ENCODE data around the gene PRKG1.

Gene PRKG1

DNA sequence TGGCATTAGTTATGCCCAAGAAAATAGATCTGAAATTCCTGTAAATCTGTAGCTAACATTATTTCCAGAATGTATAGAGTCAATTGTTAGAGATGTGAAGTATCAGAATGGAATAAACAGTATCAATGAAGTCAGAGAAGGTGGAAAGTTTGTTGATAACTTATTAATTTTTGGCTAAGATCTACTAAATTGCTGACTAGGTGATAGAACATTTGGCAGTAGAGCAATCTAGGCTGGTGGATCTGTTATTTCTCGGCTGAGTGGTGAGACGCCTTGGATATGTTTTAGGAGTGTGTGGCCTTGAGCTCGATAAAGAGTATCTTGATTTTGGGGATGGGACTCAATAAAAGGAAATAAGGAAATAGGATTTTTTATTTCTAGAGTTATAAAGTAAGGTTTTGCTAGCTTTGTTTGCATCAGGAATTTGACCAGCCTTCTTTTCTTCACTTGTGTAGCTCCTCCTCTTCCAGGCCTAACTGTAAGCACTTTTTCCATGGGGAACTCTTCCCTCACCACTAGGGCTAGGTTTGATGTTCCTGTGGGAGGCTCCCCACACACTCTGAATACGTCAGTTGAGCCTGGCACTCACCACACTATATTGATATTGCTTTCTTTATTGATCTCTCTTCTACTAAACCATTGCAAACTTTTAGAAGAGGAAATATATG is 711.9 kb downstream of the PRKG1 start:
- no peak for DNase-seq (ENCODE audit: low read depth, low spot score)
- Histone ChIP-seq H3K9me3 (ENCODE audit: control insufficient read depth, insufficient read depth, low read length) (no peaks in the 10 kb centered on the region), H3K36me3 (ENCODE audit: control insufficient read depth, insufficient read depth, low read length) (no peaks in the 10 kb centered on the region), H3K4me1 (ENCODE audit: control insufficient read depth, insufficient read depth, low read length) (no peaks in the 10 kb centered on the region), H3K4me3 (ENCODE audit: low read length) (no peak overlapping the region), H3K27ac (ENCODE audit: low read length) (no peak overlapping the region), H3K27me3 (ENCODE audit: control insufficient read depth, insufficient read depth, low read length) (no peaks in the 10 kb centered on the region)
- WGBS (ENCODE audit: insufficient coverage, insufficient read length), result no CpG with 5 or more reads among the region's 4 CpGs

DNA sequence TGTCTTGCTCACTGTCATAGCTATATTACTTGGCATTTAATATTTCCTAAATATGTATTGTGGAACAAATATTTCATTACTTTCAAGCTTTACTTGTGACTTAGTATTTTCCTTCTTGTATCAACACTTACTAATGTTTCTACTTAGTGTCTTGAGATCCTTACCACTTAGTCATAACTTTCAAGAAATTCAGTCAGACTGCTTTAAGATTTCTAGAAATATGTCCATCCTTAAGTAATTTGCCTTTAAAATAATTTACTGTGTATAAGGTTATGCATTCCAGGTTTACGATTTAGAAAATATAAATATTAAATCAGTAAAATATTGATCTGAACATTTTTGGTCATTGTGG is 712.4 kb downstream of the PRKG1 start:
- no peak for DNase-seq (ENCODE audit: low read depth, low spot score)
- 100% methylated on average over 1 of the region's 1 CpG for WGBS (ENCODE audit: insufficient coverage, insufficient read length)

DNA sequence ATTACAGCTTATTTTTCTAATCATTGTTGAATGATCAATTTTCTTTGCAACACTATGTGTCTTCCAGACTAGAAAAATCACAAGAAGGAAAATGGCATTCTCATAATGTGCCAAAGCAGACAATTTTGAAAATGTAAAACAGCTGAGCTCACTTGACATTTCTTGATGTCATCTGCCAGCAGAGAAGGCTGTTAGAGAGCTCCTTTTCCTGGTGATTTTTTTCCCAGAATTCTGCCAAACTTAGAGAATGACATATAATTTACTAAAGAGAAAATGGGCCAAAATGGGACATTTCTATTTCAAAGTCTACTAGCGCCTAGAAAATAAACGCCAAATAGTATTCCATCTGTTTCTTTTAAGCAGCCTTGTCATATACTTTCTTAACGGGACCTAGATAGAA is 714.0 kb downstream of the PRKG1 start:
- no peaks in the 10 kb centered on the region for H3K27me3 ChIP-seq (ENCODE audit: control insufficient read depth, insufficient read depth, low read length)
- H3K4me3 ChIP-seq (ENCODE audit: low read length), result no peak overlapping the region
- no peaks in the 10 kb centered on the region for H3K36me3 ChIP-seq (ENCODE audit: control insufficient read depth, insufficient read depth, low read length)
- H3K27ac ChIP-seq (ENCODE audit: low read length), result no peak overlapping the region
- no CpG with 5 or more reads among the region's 3 CpGs for WGBS (ENCODE audit: insufficient coverage, insufficient read length)
- no peaks in the 10 kb centered on the region for H3K4me1 ChIP-seq (ENCODE audit: control insufficient read depth, insufficient read depth, low read length)
- no peaks in the 10 kb centered on the region for H3K9me3 ChIP-seq (ENCODE audit: control insufficient read depth, insufficient read depth, low read length)
- no peak for DNase-seq (ENCODE audit: low read depth, low spot score)

More for the DNA sequence above, 712.4 kb downstream of the PRKG1 start:
- H3K9me3 ChIP-seq (ENCODE audit: control insufficient read depth, insufficient read depth, low read length), result no peaks in the 10 kb centered on the region
- no peak overlapping the region for H3K4me3 ChIP-seq (ENCODE audit: low read length)
- H3K27ac ChIP-seq (ENCODE audit: low read length), result no peak overlapping the region
- H3K36me3 ChIP-seq (ENCODE audit: control insufficient read depth, insufficient read depth, low read length), result no peaks in the 10 kb centered on the region
- H3K27me3 ChIP-seq (ENCODE audit: control insufficient read depth, insufficient read depth, low read length), result no peaks in the 10 kb centered on the region
- H3K4me1 ChIP-seq (ENCODE audit: control insufficient read depth, insufficient read depth, low read length), result no peaks in the 10 kb centered on the region

GRCh38 chr10:51789118-51789517 is 714.8 kb downstream of the PRKG1 start:
- H3K4me3 ChIP-seq (ENCODE audit: low read length), result no peak overlapping the region
- no peaks in the 10 kb centered on the region for H3K9me3 ChIP-seq (ENCODE audit: control insufficient read depth, insufficient read depth, low read length)
- H3K27ac ChIP-seq (ENCODE audit: low read length), result no peak overlapping the region
- no peak for DNase-seq (ENCODE audit: low read depth, low spot score)
- WGBS (ENCODE audit: insufficient coverage, insufficient read length), result no CpG with 5 or more reads among the region's 1 CpG
- no peaks in the 10 kb centered on the region for H3K4me1 ChIP-seq (ENCODE audit: control insufficient read depth, insufficient read depth, low read length)
- H3K36me3 ChIP-seq (ENCODE audit: control insufficient read depth, insufficient read depth, low read length), result no peaks in the 10 kb centered on the region
- H3K27me3 ChIP-seq (ENCODE audit: control insufficient read depth, insufficient read depth, low read length), result no peaks in the 10 kb centered on the region

GRCh38 chr10:51789903-51790302 is 715.6 kb downstream of the PRKG1 start:
- no peaks in the 10 kb centered on the region for H3K9me3 ChIP-seq (ENCODE audit: control insufficient read depth, insufficient read depth, low read length)
- no peak overlapping the region for H3K4me3 ChIP-seq (ENCODE audit: low read length)
- no peaks in the 10 kb centered on the region for H3K36me3 ChIP-seq (ENCODE audit: control insufficient read depth, insufficient read depth, low read length)
- no peaks in the 10 kb centered on the region for H3K27me3 ChIP-seq (ENCODE audit: control insufficient read depth, insufficient read depth, low read length)
- DNase-seq (ENCODE audit: low read depth, low spot score), result no peak
- H3K27ac ChIP-seq (ENCODE audit: low read length), result no peak overlapping the region
- no peaks in the 10 kb centered on the region for H3K4me1 ChIP-seq (ENCODE audit: control insufficient read depth, insufficient read depth, low read length)
- no CpG with 5 or more reads among the region's 4 CpGs for WGBS (ENCODE audit: insufficient coverage, insufficient read length)

DNA sequence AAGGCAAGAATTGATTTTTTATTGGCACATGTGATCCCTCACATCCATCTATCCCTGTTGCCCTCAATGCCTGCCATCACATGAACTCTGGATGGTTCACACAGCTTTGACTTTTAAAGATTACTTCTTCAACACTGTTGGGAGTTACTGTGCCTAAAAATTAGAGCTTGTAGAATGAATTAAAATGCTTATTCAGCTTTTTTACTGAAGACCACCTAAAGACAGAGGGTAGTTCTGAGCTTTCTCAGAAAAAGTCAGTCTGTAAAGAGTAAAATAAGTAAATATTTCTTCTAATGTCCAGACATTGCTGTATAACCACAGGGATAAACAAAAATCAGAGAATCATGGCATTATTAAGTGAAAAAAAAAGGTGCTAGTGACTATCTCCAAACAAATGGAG is 718.4 kb downstream of the PRKG1 start:
- H3K36me3 ChIP-seq (ENCODE audit: control insufficient read depth, insufficient read depth, low read length), result no peaks in the 10 kb centered on the region

GRCh38 chr10:51800121-51800520 is 725.8 kb downstream of the PRKG1 start:
- no CpG with 5 or more reads among the region's 3 CpGs for WGBS (ENCODE audit: insufficient coverage, insufficient read length)
- Histone ChIP-seq H3K4me3 (ENCODE audit: low read length) (no peak overlapping the region), H3K27me3 (ENCODE audit: control insufficient read depth, insufficient read depth, low read length) (no peaks in the 10 kb centered on the region; the same call in 1 of the 2 replicates), H3K9me3 (ENCODE audit: control insufficient read depth, insufficient read depth, low read length) (no peaks in the 10 kb centered on the region), H3K27ac (ENCODE audit: low read length) (no peak overlapping the region), H3K36me3 (ENCODE audit: control insufficient read depth, insufficient read depth, low read length) (no peaks in the 10 kb centered on the region), H3K4me1 (ENCODE audit: control insufficient read depth, insufficient read depth, low read length) (peaks cover 2% of the 10 kb centered on the region; the same call in 1 of the 2 replicates)
- DNase-seq (ENCODE audit: low read depth, low spot score), result no peak

More for the DNA sequence above, 718.4 kb downstream of the PRKG1 start:
- H3K27ac ChIP-seq (ENCODE audit: low read length), result no peak overlapping the region
- no peaks in the 10 kb centered on the region for H3K27me3 ChIP-seq (ENCODE audit: control insufficient read depth, insufficient read depth, low read length)
- no peak overlapping the region for H3K4me3 ChIP-seq (ENCODE audit: low read length)
- H3K9me3 ChIP-seq (ENCODE audit: control insufficient read depth, insufficient read depth, low read length), result no peaks in the 10 kb centered on the region
- H3K4me1 ChIP-seq (ENCODE audit: control insufficient read depth, insufficient read depth, low read length), result no peaks in the 10 kb centered on the region
- no peak for DNase-seq (ENCODE audit: low read depth, low spot score)

DNA sequence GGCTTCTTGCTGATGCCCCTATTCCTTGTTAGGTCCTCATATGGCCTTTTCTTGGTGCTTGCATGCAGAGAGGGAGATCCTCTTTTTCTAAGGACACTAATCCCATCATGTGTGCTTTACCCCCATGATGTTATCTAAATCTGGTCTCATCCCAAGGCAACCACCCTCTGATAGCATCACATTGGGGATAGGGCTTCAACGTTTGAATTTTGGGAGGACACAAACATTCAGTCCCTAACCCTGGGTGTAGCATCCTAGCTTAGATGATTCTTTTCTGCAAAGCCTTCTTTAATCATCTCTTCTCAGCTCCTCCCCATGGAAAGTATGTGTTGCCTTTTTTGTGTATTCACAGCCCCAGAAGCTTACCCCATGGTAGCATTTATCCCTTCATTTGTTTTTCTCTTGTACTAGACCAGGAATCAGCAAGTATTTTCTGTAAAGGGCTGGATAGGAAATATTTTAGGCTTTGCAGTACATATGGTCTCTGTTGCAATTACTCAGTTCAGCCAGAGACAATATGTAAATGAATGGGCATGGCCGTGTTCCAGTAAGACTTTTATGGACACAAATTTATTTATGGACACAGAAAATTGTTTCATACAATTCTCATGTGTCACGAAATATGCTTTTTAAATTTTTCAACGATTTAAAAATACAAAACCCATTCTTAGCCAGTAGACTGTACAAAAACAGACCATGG is 726.6 kb downstream of the PRKG1 start:
- WGBS (ENCODE audit: insufficient coverage, insufficient read length), result 100% methylated on average over 2 of the region's 4 CpGs
- H3K4me3 ChIP-seq (ENCODE audit: low read length), result no peak overlapping the region
- H3K4me1 ChIP-seq (ENCODE audit: control insufficient read depth, insufficient read depth, low read length), result peaks cover 2% of the 10 kb centered on the region; the same call in 1 of the 2 replicates
- H3K27ac ChIP-seq (ENCODE audit: low read length), result no peak overlapping the region
- no peaks in the 10 kb centered on the region for H3K36me3 ChIP-seq (ENCODE audit: control insufficient read depth, insufficient read depth, low read length)
- H3K27me3 ChIP-seq (ENCODE audit: control insufficient read depth, insufficient read depth, low read length), result no peaks in the 10 kb centered on the region; the same call in 1 of the 2 replicates
- no peaks in the 10 kb centered on the region for H3K9me3 ChIP-seq (ENCODE audit: control insufficient read depth, insufficient read depth, low read length)
- DNase-seq (ENCODE audit: low read depth, low spot score), result no peak

- H3K4me1 ChIP-seq (ENCODE audit: control insufficient read depth, insufficient read depth, low read length), result peaks cover 2% of the 10 kb centered on the region; the same call in 1 of the 2 replicates
- no peak for DNase-seq (ENCODE audit: low read depth, low spot score)
- no peaks in the 10 kb centered on the region for H3K9me3 ChIP-seq (ENCODE audit: control insufficient read depth, insufficient read depth, low read length)
- no peaks in the 10 kb centered on the region; the same call in 1 of the 2 replicates for H3K27me3 ChIP-seq (ENCODE audit: control insufficient read depth, insufficient read depth, low read length)
- H3K36me3 ChIP-seq (ENCODE audit: control insufficient read depth, insufficient read depth, low read length), result no peaks in the 10 kb centered on the region
- no peak overlapping the region for H3K27ac ChIP-seq (ENCODE audit: low read length)
- H3K4me3 ChIP-seq (ENCODE audit: low read length), result no peak overlapping the region
Observed at GRCh38 chr10:51802030-51802429, 727.7 kb downstream of the PRKG1 start.

GRCh38 chr10:51804866-51805265 is 730.6 kb downstream of the PRKG1 start:
- DNase-seq (ENCODE audit: low read depth, low spot score), result no peak
- no peaks in the 10 kb centered on the region for H3K27me3 ChIP-seq (ENCODE audit: control insufficient read depth, insufficient read depth, low read length)
- H3K36me3 ChIP-seq (ENCODE audit: control insufficient read depth, insufficient read depth, low read length), result no peaks in the 10 kb centered on the region
- no peak overlapping the region for H3K27ac ChIP-seq (ENCODE audit: low read length)
- H3K9me3 ChIP-seq (ENCODE audit: control insufficient read depth, insufficient read depth, low read length), result no peaks in the 10 kb centered on the region
- H3K4me3 ChIP-seq (ENCODE audit: low read length), result no peak overlapping the region
- no CpG with 5 or more reads among the region's 3 CpGs for WGBS (ENCODE audit: insufficient coverage, insufficient read length)
- peaks cover 2% of the 10 kb centered on the region; the same call in 1 of the 2 replicates for H3K4me1 ChIP-seq (ENCODE audit: control insufficient read depth, insufficient read depth, low read length)
